NT2/D1 (cell line): ENCODE results near the gene AQP7.

Source experiments
- DNase-seq: peaks from one replicate; pipeline ENCODE4 v3.0.0-alpha.2; 2011; ENCODE audit warnings: low read depth, low spot score
- H3K27me3 ChIP-seq: 2 replicates; pipeline ENCODE4 v1.6.0; 2011; ENCODE audit warnings: mild to moderate bottlenecking; ENCODE audit not compliant: insufficient read length, insufficient read depth
- H3K36me3 ChIP-seq: 2 replicates; pipeline ENCODE4 v1.6.1; 2011; ENCODE audit warnings: mild to moderate bottlenecking, low read length, mixed read lengths; ENCODE audit not compliant: insufficient read depth, insufficient read length
- H3K4me1 ChIP-seq: 2 replicates; pipeline ENCODE4 v1.5.1; 2011; ENCODE audit not compliant: insufficient read depth, insufficient read length
- H3K4me3 ChIP-seq: 2 replicates; pipeline ENCODE4 v1.5.1; 2011; ENCODE audit warnings: low read depth; ENCODE audit not compliant: insufficient read length
- H3K9ac ChIP-seq: 2 replicates; pipeline ENCODE4 v1.6.0; 2011; ENCODE audit warnings: low read depth; ENCODE audit not compliant: insufficient read length
- H3K9me3 ChIP-seq: 2 replicates; pipeline ENCODE4 v1.5.1; 2011; ENCODE audit warnings: mild to moderate bottlenecking, low read length; ENCODE audit not compliant: insufficient read depth
- SUZ12 ChIP-seq: IDR thresholded peaks from 2 replicates; pipeline ENCODE4 v1.6.1; 2011; ENCODE audit not compliant: insufficient read length, insufficient read depth; ENCODE audit errors: extremely low read depth
- YY1 ChIP-seq: IDR thresholded peaks from 2 replicates; pipeline ENCODE4 v1.6.1; 2011; ENCODE audit not compliant: insufficient read length, insufficient read depth
- ZNF274 ChIP-seq: IDR thresholded peaks from 2 replicates; pipeline ENCODE4 v1.6.1; 2011; ENCODE audit warnings: mild to moderate bottlenecking, low read depth, low read length

The AQP7 gene

DNA sequence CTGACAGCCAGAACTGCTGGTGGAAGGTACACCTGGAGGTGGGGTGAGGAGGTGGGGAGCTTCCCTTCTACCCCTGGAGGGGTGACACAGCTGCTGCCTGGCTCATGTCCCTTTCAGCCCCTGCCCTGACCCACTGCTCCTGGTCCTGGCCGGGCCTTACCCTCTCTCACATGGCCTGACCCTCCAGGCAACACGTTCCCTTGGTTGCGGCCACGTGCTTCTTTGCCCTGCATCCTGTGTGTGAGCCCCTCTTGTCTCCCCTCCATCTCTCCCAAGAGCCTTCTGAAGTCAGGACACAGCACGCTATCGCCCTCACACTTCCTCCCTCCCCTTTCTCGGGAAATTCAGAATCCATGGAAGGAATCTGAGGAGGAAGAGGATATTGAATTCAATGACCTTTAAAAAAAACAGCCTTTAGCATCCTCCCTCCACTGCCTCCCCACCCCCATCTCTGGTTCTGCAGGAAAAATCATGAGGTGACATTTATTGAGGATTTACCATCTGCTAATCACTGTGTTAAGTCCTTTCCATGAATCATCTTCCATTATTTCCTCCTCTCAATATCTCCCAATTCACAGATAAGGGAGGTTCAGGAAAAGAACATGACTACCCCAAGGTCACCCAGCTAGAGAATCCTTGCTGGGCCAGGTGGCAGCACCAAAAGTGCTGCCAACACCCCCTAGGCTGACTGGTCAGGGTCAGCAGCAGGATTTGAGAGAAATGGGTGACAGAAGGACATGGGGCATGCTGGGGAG is 36.7 kb upstream of the AQP7 start:
- Histone ChIP-seq H3K36me3 (no peaks in the 10 kb centered on the region), H3K9me3 (no peaks in the 10 kb centered on the region), H3K4me3 (no peak overlapping the region), H3K4me1 (peaks cover 36% of the 10 kb centered on the region), H3K9ac (peak overlapping the region; percentile 50), H3K27me3 (no peaks in the 10 kb centered on the region)
- no peak for DNase-seq
- no peak for TF ChIP-seq SUZ12
- no peak for TF ChIP-seq YY1
- no peak for TF ChIP-seq ZNF274

- Histone ChIP-seq H3K36me3 (no peaks in the 10 kb centered on the region), H3K4me1 (peaks cover 30% of the 10 kb centered on the region), H3K27me3 (no peaks in the 10 kb centered on the region), H3K9ac (no peak overlapping the region), H3K9me3 (no peaks in the 10 kb centered on the region), H3K4me3 (no peak overlapping the region)
- TF ChIP-seq YY1 (no peak), SUZ12 (no peak), ZNF274 (no peak)
- no peak for DNase-seq
Measured at GRCh38 chr9:33437898-33438297, 35.5 kb upstream of the AQP7 start.

DNA sequence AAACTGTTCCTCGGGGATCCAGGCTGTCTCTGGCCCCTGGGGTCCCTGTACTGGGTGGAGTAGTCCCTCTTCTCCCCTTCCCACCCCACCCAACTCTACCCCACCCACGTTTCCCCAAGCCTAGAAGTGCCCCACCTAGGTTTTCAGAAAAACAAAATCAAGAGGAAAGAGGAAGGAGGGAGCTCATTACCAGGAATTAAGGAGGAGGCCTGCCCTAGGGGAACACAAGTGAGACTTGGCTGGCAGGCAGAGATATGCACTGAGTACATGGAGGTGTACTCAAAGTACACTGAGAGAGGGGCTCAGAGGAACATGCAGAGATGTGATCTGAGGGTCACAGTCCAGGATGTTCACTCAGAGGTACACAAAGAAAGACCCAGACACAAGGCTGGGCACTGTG is 34.8 kb upstream of the AQP7 start:
- DNase-seq: no peak
- no peak for TF ChIP-seq ZNF274
- TF ChIP-seq YY1: no peak
- TF ChIP-seq SUZ12: no peak
- H3K36me3 ChIP-seq: no peaks in the 10 kb centered on the region
- no peak overlapping the region for H3K4me3 ChIP-seq
- H3K9me3 ChIP-seq: no peaks in the 10 kb centered on the region
- H3K9ac ChIP-seq: no peak overlapping the region
- no peaks in the 10 kb centered on the region for H3K27me3 ChIP-seq
- H3K4me1 ChIP-seq: peaks cover 30% of the 10 kb centered on the region

DNA sequence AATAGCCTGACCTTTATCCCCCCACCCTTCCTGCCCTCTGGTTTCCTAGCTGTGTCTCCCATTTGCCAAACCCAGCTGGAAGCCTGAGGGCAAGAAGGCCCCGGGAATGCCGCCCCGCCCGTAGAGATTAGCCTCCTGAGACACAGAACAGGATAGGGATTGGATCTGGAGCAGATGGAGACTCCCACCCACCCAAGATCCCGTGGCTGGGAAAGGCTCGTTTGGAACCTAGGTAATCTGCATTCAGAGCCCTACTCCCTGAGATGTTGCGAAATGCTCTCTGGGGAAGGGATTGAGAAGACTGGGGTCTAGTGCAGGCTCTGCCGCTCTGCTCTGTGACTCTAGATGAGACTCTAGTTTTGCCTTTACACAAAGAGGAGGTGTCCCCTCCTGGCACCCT is 34.1 kb upstream of the AQP7 start:
- DNase-seq: no peak
- no peaks in the 10 kb centered on the region for H3K36me3 ChIP-seq
- H3K27me3 ChIP-seq: no peaks in the 10 kb centered on the region
- peaks cover 30% of the 10 kb centered on the region for H3K4me1 ChIP-seq
- H3K9me3 ChIP-seq: no peaks in the 10 kb centered on the region
- no peak overlapping the region for H3K4me3 ChIP-seq
- no peak for TF ChIP-seq YY1
- no peak for TF ChIP-seq SUZ12
- TF ChIP-seq ZNF274: no peak
- peak overlapping the region; percentile 14 for H3K9ac ChIP-seq

- TF ChIP-seq SUZ12 (no peak), ZNF274 (no peak), YY1 (no peak)
- H3K36me3 ChIP-seq: no peaks in the 10 kb centered on the region
- H3K4me1 ChIP-seq: peaks cover 30% of the 10 kb centered on the region
- no peaks in the 10 kb centered on the region for H3K27me3 ChIP-seq
- no peaks in the 10 kb centered on the region for H3K9me3 ChIP-seq
- no peak overlapping the region for H3K9ac ChIP-seq
- H3K4me3 ChIP-seq: no peak overlapping the region
- DNase-seq: no peak
Measured at GRCh38 chr9:33435821-33436277, 33.5 kb upstream of the AQP7 start.

DNA sequence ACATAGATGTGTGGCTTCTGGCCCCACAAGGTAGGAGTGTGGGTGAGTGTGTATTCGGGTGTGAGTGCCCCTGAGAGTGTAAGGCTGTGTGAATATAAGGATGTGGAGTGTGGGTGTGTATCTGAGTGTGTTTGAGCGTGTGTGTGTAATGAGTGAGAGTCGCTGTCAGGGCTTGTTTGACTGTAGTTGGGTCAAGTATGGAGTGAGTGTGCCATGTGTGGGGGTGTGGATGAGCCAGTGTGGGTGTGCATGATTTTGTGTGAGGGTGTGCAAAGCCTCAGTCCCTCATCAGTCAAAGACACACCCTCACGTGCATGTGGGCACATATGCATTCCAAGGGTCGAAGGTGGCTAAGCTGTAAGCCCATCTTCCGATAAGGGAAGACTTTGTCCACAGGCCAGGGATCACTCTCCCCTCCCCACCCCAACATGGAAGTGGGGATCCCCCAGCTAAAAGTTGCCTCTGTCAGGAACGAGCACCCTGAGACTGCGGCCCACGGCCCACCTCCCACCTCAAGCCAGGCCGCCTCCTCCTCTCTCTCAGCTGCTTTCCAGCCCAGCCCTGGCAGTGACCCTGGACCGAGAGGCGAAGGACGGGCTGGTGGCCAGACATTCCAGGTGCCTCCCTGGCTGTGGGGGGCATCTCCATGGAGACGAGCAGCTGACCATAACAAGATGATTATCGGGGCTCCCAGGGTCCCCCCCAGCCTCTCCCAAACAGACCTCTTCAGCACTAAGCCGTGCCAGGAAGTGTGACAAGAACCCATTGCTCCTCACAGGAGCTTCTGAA is 32.1 kb upstream of the AQP7 start:
- H3K4me1 ChIP-seq: peaks cover 26% of the 10 kb centered on the region
- no peak overlapping the region for H3K4me3 ChIP-seq
- no peak for TF ChIP-seq ZNF274
- no peak for TF ChIP-seq SUZ12
- TF ChIP-seq YY1: no peak
- H3K9ac ChIP-seq: no peak overlapping the region
- H3K27me3 ChIP-seq: no peaks in the 10 kb centered on the region
- no peaks in the 10 kb centered on the region for H3K9me3 ChIP-seq
- H3K36me3 ChIP-seq: no peaks in the 10 kb centered on the region
- no peak for DNase-seq

GRCh38 chr9:33433871-33434270 is 31.5 kb upstream of the AQP7 start:
- TF ChIP-seq YY1 (no peak), ZNF274 (no peak), SUZ12 (no peak)
- H3K36me3 ChIP-seq: no peaks in the 10 kb centered on the region
- H3K27me3 ChIP-seq: no peaks in the 10 kb centered on the region
- H3K9ac ChIP-seq: no peak overlapping the region
- H3K4me1 ChIP-seq: peaks cover 21% of the 10 kb centered on the region
- no peaks in the 10 kb centered on the region for H3K9me3 ChIP-seq
- no peak for DNase-seq
- H3K4me3 ChIP-seq: no peak overlapping the region
